CD4-positive, CD25-positive, alpha-beta regulatory T cell (primary cell): Measurements from ENCODE around the gene AREL1. TPM values are rescaled to one million over a fixed set of nuclear protein-coding genes. Genes with fewer than 3 reads are reported as not detected.

ENCODE experiments used
- ATAC-seq, 2 donors: fragments of 150-1000 bp; cut with Tn5 transposase; one replicate each; pipeline ENCODE4 v1.10.0; 2021; ENCODE audit warnings: low read depth in 2 of 2, moderate number of reproducible peaks in 2 of 2, moderate library complexity in 1 of 2
- DNase-seq, 3 donors: peaks; one replicate each; pipeline versions ENCODE4 v3.0.0 to v3.0.0-alpha.2; 2012 to 2022; ENCODE audit warnings: mixed read lengths in 1 of 3
- H3K27ac ChIP-seq: one replicate; pipeline ENCODE4 v1.7.0; 2013; ENCODE audit warnings: mild to moderate bottlenecking, low read length; ENCODE audit not compliant: insufficient read depth, poor library complexity, severe bottlenecking
- H3K27me3 ChIP-seq: one replicate; pipeline ENCODE4 v1.7.0; 2013; ENCODE audit warnings: low read length; ENCODE audit not compliant: control insufficient read depth, insufficient read depth
- H3K36me3 ChIP-seq: one replicate; pipeline ENCODE4 v1.7.0; 2013; ENCODE audit warnings: mild to moderate bottlenecking, low read length, moderate library complexity; ENCODE audit not compliant: control insufficient read depth, insufficient read depth
- H3K4me1 ChIP-seq: 2 replicates; pipeline ENCODE4 v1.7.0; 2013; ENCODE audit warnings: mild to moderate bottlenecking, low read length; ENCODE audit not compliant: insufficient read depth, control insufficient read depth, poor library complexity, severe bottlenecking
- H3K4me3 ChIP-seq: one replicate; pipeline ENCODE4 v1.7.0; 2013; ENCODE audit warnings: low read depth, mild to moderate bottlenecking, low read length, moderate library complexity
- H3K9me3 ChIP-seq, 2 experiments: 1 replicate in 1 of 2; 2 replicates in 1 of 2; pipeline ENCODE4 v1.7.0; 2013; ENCODE audit warnings: low read length in 2 of 2, mild to moderate bottlenecking in 1 of 2, moderate library complexity in 1 of 2; ENCODE audit not compliant: control insufficient read depth in 2 of 2
- H3K27ac Mint-ChIP-seq, 3 donors: one replicate each; pipeline ENCODE4 v1.8.0; 2020 to 2022; ENCODE audit warnings: mild to moderate bottlenecking in 3 of 3, mixed read lengths in 3 of 3, moderate library complexity in 2 of 3
- H3K27me3 Mint-ChIP-seq: one replicate; pipeline ENCODE4 v1.8.0; 2022; ENCODE audit warnings: mild to moderate bottlenecking, mixed read lengths
- H3K36me3 Mint-ChIP-seq: one replicate; pipeline ENCODE4 v1.8.0; 2020; ENCODE audit warnings: mixed read lengths
- H3K4me1 Mint-ChIP-seq, 4 donors: one replicate each; pipeline ENCODE4 v1.8.0; 2020 to 2022; ENCODE audit warnings: mixed read lengths in 4 of 4, mild to moderate bottlenecking in 1 of 4
- H3K4me3 Mint-ChIP-seq, 4 donors: one replicate each; pipeline ENCODE4 v1.8.0; 2020 to 2022; ENCODE audit warnings: mild to moderate bottlenecking in 4 of 4, mixed read lengths in 4 of 4, moderate library complexity in 3 of 4
- H3K9me3 Mint-ChIP-seq, 7 donors: one replicate each; pipeline ENCODE4 v1.8.0; 2020 to 2022; ENCODE audit warnings: mixed read lengths in 7 of 7, mild to moderate bottlenecking in 3 of 7, moderate library complexity in 2 of 7
- polyA plus RNA-seq, 4 donors: library from polyadenylated mRNA; unstranded; fragments of 300-500 nt; fragmentation: Illumina TruSeq; gene quantifications; one replicate each; pipeline ENCODE4 v1.2.3, GENCODE V29; 2021
- total RNA-seq: library from RNA; stranded (reverse); gene quantifications from one replicate; pipeline ENCODE4 v1.2.3, GENCODE V29; 2022

AREL1 gene
- total and polyA plus RNA-seq, 5 donors from 2014 or later, result 18.3 to 47.0 (median 22.2) TPM

DNA sequence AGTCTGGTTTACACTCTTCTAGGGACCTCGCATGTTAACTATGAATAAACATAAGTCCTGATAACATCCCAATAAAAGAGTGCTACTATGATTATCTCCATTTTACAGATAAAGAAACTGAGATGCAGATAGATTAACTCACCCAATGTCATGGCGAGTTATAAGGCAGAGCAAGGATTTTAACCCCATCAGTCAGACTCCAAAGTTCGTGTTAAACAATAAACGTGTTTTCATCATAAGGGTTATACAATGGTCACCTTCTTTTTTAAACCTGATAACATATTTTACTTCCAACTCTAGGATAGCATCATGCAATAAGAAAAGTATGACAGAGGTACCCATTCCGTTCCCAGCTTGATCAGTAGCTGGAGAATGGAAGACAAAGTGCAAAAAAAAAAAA, 1.2 kb downstream of the AREL1 start:
- H3K27me3 ChIP-seq, result no peaks in the 10 kb centered on the region
- Mint-ChIP-seq H3K36me3 (peaks cover 13% of the 10 kb centered on the region), H3K27me3 (no peaks in the 10 kb centered on the region), H3K9me3 (no peaks in the 10 kb centered on the region), H3K4me3 (peak overlapping the region in 3 of 4 donors; percentile 92 to 94 (median 93)), H3K4me1 (peaks cover 28 to 71% (median 50%) of the 10 kb centered on the region in 4 donors), H3K27ac (no peak overlapping the region)
- no peak for DNase-seq
- peaks cover 14% of the 10 kb centered on the region for H3K36me3 ChIP-seq
- H3K4me1 ChIP-seq, result peaks cover 23% of the 10 kb centered on the region
- H3K9me3 ChIP-seq, result no peaks in the 10 kb centered on the region
- ATAC-seq, result no peak
- H3K4me3 ChIP-seq, result peak overlapping the region; percentile 100
- no peak overlapping the region for H3K27ac ChIP-seq

DNA sequence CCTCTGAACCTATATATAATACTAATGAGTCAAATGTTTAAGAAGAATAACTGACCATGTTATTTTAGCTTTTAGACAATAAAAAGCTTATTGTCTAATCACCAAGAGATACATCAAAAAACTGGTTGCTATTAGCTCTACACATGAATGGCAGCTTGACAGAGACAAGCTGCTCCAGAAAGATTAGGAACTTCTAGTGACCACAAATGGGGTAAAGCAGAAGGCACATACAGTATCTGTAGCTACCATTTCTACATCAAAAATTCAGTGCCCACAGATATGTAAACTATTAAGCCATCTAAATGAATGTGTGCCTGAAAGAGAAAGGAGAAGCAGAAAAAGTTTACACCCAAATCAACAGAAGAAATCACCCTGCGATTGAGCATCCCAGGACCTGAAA, 2.4 kb downstream of the AREL1 start:
- no peaks in the 10 kb centered on the region for H3K27me3 Mint-ChIP-seq
- no peak overlapping the region for H3K4me3 ChIP-seq
- H3K4me1 ChIP-seq, result peaks cover 23% of the 10 kb centered on the region
- peak overlapping the region; percentile 7 to 79 (median 46) for H3K4me3 Mint-ChIP-seq
- H3K9me3 ChIP-seq, result no peaks in the 10 kb centered on the region
- peaks cover 24 to 72% (median 49%) of the 10 kb centered on the region in 4 donors for H3K4me1 Mint-ChIP-seq
- DNase-seq, result no peak
- peaks cover 3% of the 10 kb centered on the region for H3K36me3 ChIP-seq
- peak overlapping the region in 2 of 3 donors; percentile 11 to 71 for H3K27ac Mint-ChIP-seq
- ATAC-seq, result no peak
- H3K9me3 Mint-ChIP-seq, result no peaks in the 10 kb centered on the region
- no peaks in the 10 kb centered on the region for H3K27me3 ChIP-seq
- no peak overlapping the region for H3K27ac ChIP-seq
- peaks cover 3% of the 10 kb centered on the region for H3K36me3 Mint-ChIP-seq

GRCh38 chr14:74705613-74706500, 7.0 kb downstream of the AREL1 start:
- H3K36me3 Mint-ChIP-seq, result peaks cover 17% of the 10 kb centered on the region
- no peaks in the 10 kb centered on the region for H3K4me1 ChIP-seq
- ATAC-seq (no peak), DNase-seq (no peak)
- peaks cover 0 to 6% (median 4%) of the 10 kb centered on the region in 7 donors for H3K9me3 Mint-ChIP-seq
- H3K4me3 ChIP-seq, result no peak overlapping the region
- no peak overlapping the region for H3K27ac Mint-ChIP-seq
- no peaks in the 10 kb centered on the region for H3K36me3 ChIP-seq
- H3K27ac ChIP-seq, result no peak overlapping the region
- no peaks in the 10 kb centered on the region for H3K27me3 Mint-ChIP-seq
- H3K9me3 ChIP-seq, result peaks cover 0 to 9% of the 10 kb centered on the region in 2 experiments
- peaks cover 25 to 52% (median 43%) of the 10 kb centered on the region in 4 donors for H3K4me1 Mint-ChIP-seq
- H3K4me3 Mint-ChIP-seq, result no peak overlapping the region
- H3K27me3 ChIP-seq, result no peaks in the 10 kb centered on the region

GRCh38 chr14:74704656-74705055, 8.2 kb downstream of the AREL1 start:
- no peaks in the 10 kb centered on the region for H3K27me3 ChIP-seq
- H3K9me3 Mint-ChIP-seq, result peaks cover 0 to 6% (median 5%) of the 10 kb centered on the region in 7 donors
- H3K27ac ChIP-seq, result no peak overlapping the region
- H3K4me3 ChIP-seq, result no peak overlapping the region
- H3K4me1 Mint-ChIP-seq, result peaks cover 16 to 52% (median 42%) of the 10 kb centered on the region in 4 donors
- DNase-seq (no peak), ATAC-seq (no peak)
- H3K4me1 ChIP-seq, result no peaks in the 10 kb centered on the region
- no peak overlapping the region for H3K27ac Mint-ChIP-seq
- H3K9me3 ChIP-seq, result peaks cover 0 to 9% of the 10 kb centered on the region in 2 experiments
- H3K4me3 Mint-ChIP-seq, result no peak overlapping the region
- peaks cover 21% of the 10 kb centered on the region for H3K36me3 Mint-ChIP-seq
- H3K27me3 Mint-ChIP-seq, result no peaks in the 10 kb centered on the region
- no peaks in the 10 kb centered on the region for H3K36me3 ChIP-seq

GRCh38 chr14:74703043-74703442, 9.8 kb downstream of the AREL1 start:
- Histone ChIP-seq H3K4me1 (no peaks in the 10 kb centered on the region), H3K27ac (no peak overlapping the region), H3K27me3 (no peaks in the 10 kb centered on the region), H3K36me3 (no peaks in the 10 kb centered on the region), H3K4me3 (no peak overlapping the region), H3K9me3 (peaks cover 0 to 9% of the 10 kb centered on the region in 2 experiments)
- H3K4me1 Mint-ChIP-seq, result peaks cover 7 to 51% (median 35%) of the 10 kb centered on the region in 4 donors
- H3K27ac Mint-ChIP-seq, result no peak overlapping the region
- ATAC-seq (no peak), DNase-seq (no peak)
- peaks cover 0 to 6% (median 5%) of the 10 kb centered on the region in 7 donors for H3K9me3 Mint-ChIP-seq
- no peak overlapping the region for H3K4me3 Mint-ChIP-seq
- no peaks in the 10 kb centered on the region for H3K27me3 Mint-ChIP-seq
- H3K36me3 Mint-ChIP-seq, result peaks cover 25% of the 10 kb centered on the region

DNA sequence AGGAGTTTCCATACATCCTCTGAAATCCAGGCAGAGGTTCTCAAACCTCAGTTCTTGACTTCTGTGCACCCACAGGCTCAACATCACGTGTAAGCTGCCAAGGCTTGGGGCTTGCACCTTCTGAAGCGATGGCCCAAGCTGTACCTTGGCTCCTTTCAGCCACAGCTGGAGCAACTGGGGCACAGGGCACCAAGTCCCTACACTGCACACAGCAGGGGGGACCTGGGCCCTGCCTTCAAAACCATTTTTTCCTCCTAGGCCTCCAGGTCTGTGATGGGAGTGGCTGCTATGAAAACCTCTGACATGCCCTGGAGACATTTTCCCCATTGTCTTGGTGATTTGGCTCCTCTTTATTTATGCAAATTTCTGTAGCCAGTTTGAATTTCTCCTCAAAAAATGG, 10.6 kb downstream of the AREL1 start:
- no peak for DNase-seq
- Mint-ChIP-seq H3K9me3 (peaks cover 0 to 6% (median 5%) of the 10 kb centered on the region in 7 donors), H3K4me1 (peaks cover 7 to 51% (median 38%) of the 10 kb centered on the region in 4 donors), H3K36me3 (peaks cover 30% of the 10 kb centered on the region), H3K4me3 (no peak overlapping the region), H3K27me3 (no peaks in the 10 kb centered on the region), H3K27ac (no peak overlapping the region)
- H3K4me1 ChIP-seq, result no peaks in the 10 kb centered on the region
- H3K9me3 ChIP-seq, result peaks cover 0 to 9% of the 10 kb centered on the region in 2 experiments
- H3K36me3 ChIP-seq, result peaks cover 5% of the 10 kb centered on the region
- H3K27ac ChIP-seq, result no peak overlapping the region
- ATAC-seq, result no peak
- no peak overlapping the region for H3K4me3 ChIP-seq
- H3K27me3 ChIP-seq, result no peaks in the 10 kb centered on the region

DNA sequence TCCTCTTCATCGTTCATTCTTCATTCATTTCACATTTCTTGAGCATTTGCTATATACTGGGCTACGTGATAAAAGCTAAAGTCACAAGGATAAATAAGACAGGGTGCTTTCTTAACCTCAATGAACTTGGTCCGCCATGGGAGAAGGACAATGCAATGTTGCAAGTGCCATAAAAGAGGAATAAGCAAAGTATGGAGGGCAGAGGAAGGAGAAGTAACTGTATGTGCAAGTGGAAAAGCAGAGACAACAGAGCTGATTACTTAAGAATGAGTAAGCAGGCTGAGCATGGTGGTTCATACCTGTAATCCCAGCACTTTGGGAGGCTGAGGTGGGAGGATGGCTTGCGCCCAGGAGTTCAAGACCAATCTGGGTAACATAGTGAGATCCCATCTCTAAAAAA, 14.4 kb downstream of the AREL1 start:
- H3K9me3 ChIP-seq, result peaks cover 0 to 9% of the 10 kb centered on the region in 2 experiments
- H3K36me3 ChIP-seq, result peaks cover 8% of the 10 kb centered on the region
- no peak for ATAC-seq
- H3K27me3 Mint-ChIP-seq, result no peaks in the 10 kb centered on the region
- H3K4me1 Mint-ChIP-seq, result peaks cover 11 to 44% (median 30%) of the 10 kb centered on the region in 4 donors
- no peak overlapping the region for H3K27ac ChIP-seq
- H3K4me3 Mint-ChIP-seq, result no peak overlapping the region
- H3K4me3 ChIP-seq, result no peak overlapping the region
- peaks cover 34% of the 10 kb centered on the region for H3K36me3 Mint-ChIP-seq
- H3K9me3 Mint-ChIP-seq, result peaks cover 0 to 6% (median 5%) of the 10 kb centered on the region in 7 donors
- no peak overlapping the region for H3K27ac Mint-ChIP-seq
- DNase-seq, result no peak
- H3K27me3 ChIP-seq, result no peaks in the 10 kb centered on the region
- H3K4me1 ChIP-seq, result no peaks in the 10 kb centered on the region
